CD1c-positive myeloid dendritic cell (primary cell): ENCODE results near the gene TRIM15.
"Not testable (repeated sequence)": the region's sequence is repeated elsewhere in the genome, so short reads cannot be mapped to it uniquely, and the experiment has no call there.

Experiments used
- DNase-seq: peaks from one replicate; pipeline ENCODE4 v3.0.0-alpha.2; 2016; ENCODE audit errors: extremely low spot score

The TRIM15 gene

GRCh38 chr6:30198166-30199084, 35.1 kb downstream of the TRIM15 start:
- DNase-seq: peak; percentile 17

- DNase-seq: peak; percentile 64
Measured at GRCh38 chr6:30200551-30201281, 37.4 kb downstream of the TRIM15 start.

GRCh38 chr6:30202366-30202765, 39.0 kb downstream of the TRIM15 start:
- DNase-seq: no peak

- no peak for DNase-seq
Measured at GRCh38 chr6:30204116-30204515, 40.8 kb downstream of the TRIM15 start.

GRCh38 chr6:30206152-30206551, 42.8 kb downstream of the TRIM15 start:
- DNase-seq: no peak

- DNase-seq: no peak
Measured at GRCh38 chr6:30206799-30207618, 43.7 kb downstream of the TRIM15 start.

- no peak for DNase-seq
Measured at GRCh38 chr6:30207619-30208295, 44.4 kb downstream of the TRIM15 start.

- DNase-seq: no peak
Measured at GRCh38 chr6:30211306-30211705, 48.0 kb downstream of the TRIM15 start.

GRCh38 chr6:30211899-30212298, 48.6 kb downstream of the TRIM15 start:
- no peak for DNase-seq

- peak; percentile 99 for DNase-seq
Measured at GRCh38 chr6:30212865-30213666, 49.7 kb downstream of the TRIM15 start, which contains the start of gene TRIM26. Gene TRIM26, minus strand, starts transcription at chr6:30213406. Its CDS starts 14,303 bp downstream, at chr6:30199103.

GRCh38 chr6:30213667-30213956, 50.3 kb downstream of the TRIM15 start:
- DNase-seq: no peak

- DNase-seq: peak; percentile 90
Measured at GRCh38 chr6:30213957-30214656, 50.8 kb downstream of the TRIM15 start.

GRCh38 chr6:30214657-30214982, 51.3 kb downstream of the TRIM15 start:
- no peak for DNase-seq

- DNase-seq: no peak
Measured at GRCh38 chr6:30216096-30216495, 52.8 kb downstream of the TRIM15 start.

- DNase-seq: peak; percentile 73
Measured at GRCh38 chr6:30219244-30219643, 55.9 kb downstream of the TRIM15 start.

- not testable (repeated sequence) for DNase-seq
Measured at GRCh38 chr6:30221395-30221794, 58.0 kb downstream of the TRIM15 start.

GRCh38 chr6:30221956-30222355, 58.6 kb downstream of the TRIM15 start:
- not testable (repeated sequence) for DNase-seq
